Hindlimb muscle (tissue), 1 donor: Measurements from ENCODE around the gene PNPLA2. TPM values are rescaled to one million over a fixed set of nuclear protein-coding genes. Genes with fewer than 3 reads are reported as not detected.

Source experiments
- DNase-seq: peaks from one replicate; pipeline ENCODE4 v3.0.0-alpha.2; 2013
- polyA plus RNA-seq: library from polyadenylated mRNA; unstranded; fragments of 120-200 nt; gene quantifications from one replicate; pipeline ENCODE4 v1.2.1, GENCODE V29; 2013; ENCODE audit not compliant: insufficient read length

Gene PNPLA2
- polyA plus RNA-seq, 1 donor = 47.9 TPM

GRCh38 chr11:844693-845644 lies 26.3 kb downstream of the PNPLA2 start:
- DNase-seq = peak; percentile 93

DNA sequence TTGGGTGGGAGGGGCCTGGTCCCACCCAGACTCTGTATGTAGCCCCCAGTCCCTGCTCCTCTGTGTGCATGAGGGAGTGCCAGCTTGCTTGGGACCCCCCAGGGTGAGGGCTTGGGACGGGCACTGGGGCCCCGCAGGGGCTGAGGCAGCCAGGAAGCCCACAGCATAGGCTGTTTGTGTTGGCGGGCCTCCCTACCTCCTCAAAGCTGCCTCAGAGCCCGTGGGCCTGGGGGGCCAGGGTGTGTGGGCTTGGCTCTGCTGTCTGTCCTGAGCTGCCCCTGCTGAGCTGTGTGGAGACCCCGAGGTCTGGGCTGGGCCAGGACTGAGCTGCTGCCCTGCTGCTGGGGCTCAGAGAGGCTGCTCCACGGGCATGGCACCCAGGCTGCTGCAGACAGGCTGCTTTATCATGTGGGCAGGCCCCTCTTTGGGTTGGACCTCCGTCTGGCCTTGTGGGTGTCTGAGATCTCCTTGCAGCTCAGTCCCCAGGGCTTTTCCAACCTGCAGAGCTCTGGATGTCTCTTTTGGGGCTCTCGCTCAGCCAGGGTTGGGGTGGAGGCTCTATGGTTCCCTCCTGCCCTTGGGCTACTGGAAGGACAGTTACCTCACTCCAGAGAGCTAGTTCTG lies 27.3 kb downstream of the PNPLA2 start:
- no peak for DNase-seq

DNA sequence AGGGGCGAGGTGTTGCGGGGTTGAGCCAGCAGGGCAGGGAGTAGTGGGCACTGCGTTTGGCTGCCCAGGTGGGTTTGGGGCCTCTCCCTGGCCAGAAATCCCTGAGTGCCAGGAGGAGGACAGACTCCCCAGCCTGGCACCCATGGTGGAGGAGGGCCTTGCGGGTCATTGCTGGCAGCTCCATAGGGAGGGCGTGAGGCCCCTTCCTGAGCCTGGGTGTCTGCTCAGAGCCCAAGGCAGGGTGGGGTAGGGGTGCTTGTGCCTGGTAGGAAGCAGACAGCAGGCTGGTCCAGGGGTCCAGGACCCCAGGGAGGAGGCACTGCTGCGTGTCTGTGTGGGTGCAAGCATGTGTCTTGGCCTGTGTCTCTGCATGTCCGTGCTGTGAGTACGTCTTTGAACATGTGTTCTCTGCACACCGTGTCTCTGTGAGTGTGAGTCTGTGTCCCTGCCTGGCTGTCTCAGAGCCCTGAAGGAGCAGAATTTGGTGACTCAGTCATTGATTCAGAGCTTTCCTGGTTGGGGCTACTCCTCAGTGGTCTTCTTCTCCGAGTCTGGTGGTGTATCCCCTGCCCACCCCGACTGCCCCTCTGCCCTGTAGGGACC lies 27.9 kb downstream of the PNPLA2 start:
- DNase-seq = no peak

DNA sequence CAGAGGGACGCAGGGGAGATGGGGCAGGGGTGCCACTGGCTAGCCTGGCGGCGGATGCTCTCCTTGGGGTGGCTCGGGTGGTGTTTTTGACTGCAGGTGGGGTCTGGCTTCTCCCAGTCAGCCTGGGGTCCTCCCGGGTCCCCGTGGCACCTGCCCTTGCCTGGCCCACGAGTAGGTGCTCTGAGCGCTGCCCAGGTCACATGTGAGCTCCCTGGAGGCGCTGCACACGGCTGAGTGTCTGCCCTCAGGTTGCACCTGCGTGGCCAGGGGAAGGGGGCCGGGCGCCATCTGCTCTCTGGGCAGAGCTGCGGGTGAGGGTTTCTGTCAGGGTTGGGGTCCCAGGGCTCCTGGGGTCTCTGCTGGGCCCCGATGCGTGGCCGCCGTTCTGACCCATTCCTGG lies 29.2 kb downstream of the PNPLA2 start:
- DNase-seq = no peak

DNA sequence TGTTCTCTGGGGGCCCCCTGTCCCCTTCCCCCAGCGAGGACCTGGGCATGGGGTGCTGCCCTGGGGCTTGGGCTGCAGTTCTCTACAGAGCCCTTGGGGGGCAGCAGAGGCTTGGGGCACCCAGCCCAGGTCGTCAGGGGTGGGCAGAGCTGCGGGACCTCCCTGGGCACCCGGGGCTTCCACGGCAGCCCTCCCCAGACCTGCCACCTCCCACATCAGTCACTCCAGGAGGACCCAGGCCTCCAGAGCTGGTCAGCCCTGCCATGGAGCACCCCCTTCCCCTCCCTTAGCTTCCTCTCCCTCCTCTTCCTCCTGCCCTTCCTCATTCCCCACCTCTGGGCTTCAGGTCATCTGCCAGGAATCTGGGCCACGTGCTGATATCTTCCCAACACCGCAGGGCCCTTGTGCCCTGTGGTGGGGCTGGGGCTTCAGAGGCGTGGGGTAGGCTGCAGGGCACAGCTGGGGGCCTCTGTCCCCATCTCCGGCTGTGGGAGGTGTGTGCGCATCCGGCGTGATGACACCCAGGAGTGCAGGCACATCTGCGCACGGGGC lies 29.7 kb downstream of the PNPLA2 start:
- DNase-seq = no peak

DNA sequence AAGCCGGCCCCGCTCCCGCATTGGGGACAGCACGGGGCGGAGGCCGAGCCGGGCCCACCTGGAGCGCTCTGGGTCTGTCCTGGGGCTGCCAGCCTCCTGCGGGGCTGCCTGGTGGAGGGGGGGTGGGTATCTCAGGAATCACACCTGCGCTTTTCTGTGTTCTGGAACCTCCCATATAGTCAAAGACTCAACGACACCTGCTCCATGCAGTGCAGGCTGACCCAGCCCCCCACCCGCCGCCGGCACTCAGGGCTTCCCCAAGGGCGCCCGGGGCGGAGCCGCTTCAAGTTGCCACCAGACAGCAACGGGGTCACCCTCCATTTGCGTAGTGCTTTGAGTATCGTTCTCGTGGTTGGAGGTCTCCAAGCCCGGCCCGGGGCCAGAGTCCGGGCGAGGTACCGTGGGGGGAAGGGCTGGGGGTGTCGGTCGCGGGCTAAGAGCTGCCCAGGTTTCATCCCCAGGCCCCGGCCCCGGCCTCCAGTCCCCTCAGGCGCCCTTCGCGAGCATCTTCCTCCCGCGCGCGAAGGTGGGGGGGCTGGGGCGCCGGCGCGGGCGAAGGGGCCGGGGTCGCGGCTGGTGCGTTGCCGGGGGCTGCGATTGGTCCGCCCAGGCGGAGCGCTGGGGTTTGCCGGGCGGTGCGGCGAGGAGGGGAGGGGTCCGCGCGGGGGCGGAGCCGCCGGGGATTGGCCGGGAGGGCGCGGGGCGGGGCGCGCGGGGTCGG lies 30.6 kb downstream of the PNPLA2 start:
- no peak for DNase-seq

- no peak for DNase-seq
These were observed 31.4 kb downstream of the PNPLA2 start for GRCh38 chr11:849951-850774.

DNA sequence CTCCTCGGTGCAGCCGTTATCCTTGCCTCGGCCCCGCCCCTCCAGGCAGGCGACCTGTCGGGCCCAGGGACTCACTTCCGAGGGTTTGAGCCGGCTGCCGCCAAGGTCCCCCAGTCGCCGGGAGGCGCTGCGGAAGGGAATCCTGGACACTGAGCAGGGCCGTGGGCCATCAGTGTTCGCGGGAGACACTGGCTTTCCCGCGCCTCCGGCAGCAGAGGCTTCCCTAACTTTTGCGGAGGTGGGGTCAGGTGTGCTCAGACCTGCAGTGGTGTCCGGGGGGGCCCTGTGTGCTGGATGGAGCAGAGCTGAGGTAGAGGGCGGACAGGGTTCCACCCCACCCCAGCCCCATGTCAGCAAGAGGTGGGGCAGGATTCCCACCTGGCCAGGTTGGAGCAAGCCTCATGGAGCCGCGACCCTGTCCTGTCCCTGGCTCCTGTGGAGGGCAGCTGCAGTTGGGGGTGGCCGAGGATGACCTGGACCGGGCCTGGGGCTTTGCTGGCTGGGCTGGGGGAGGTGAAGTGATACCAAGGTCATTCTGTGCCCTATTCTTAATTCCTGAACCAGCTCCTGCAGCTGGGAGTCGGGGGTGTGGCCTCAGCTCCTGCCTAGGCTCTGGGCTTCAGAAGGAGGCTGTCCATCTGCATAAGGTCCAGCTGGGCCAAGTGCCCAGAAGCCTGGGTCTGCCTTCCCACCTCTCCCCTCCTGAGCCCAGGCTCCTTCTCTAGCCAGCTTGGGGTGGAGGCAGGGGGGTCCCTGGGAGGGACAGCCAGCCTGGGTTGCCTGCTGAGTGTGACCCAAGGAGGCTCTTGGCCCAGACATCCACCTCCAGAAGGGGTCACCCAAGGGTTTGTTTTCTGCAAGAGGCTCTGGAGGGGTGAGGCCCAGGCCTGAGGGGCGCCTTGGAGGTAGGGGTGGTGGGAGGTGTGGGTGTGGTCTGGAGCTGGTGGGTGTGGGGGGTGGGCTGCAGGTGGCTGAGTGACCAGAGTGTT lies 32.4 kb downstream of the PNPLA2 start:
- DNase-seq = no peak

GRCh38 chr11:852762-853161 lies 34.0 kb downstream of the PNPLA2 start:
- DNase-seq = no peak

GRCh38 chr11:853682-854448 lies 35.2 kb downstream of the PNPLA2 start:
- DNase-seq = no peak

DNA sequence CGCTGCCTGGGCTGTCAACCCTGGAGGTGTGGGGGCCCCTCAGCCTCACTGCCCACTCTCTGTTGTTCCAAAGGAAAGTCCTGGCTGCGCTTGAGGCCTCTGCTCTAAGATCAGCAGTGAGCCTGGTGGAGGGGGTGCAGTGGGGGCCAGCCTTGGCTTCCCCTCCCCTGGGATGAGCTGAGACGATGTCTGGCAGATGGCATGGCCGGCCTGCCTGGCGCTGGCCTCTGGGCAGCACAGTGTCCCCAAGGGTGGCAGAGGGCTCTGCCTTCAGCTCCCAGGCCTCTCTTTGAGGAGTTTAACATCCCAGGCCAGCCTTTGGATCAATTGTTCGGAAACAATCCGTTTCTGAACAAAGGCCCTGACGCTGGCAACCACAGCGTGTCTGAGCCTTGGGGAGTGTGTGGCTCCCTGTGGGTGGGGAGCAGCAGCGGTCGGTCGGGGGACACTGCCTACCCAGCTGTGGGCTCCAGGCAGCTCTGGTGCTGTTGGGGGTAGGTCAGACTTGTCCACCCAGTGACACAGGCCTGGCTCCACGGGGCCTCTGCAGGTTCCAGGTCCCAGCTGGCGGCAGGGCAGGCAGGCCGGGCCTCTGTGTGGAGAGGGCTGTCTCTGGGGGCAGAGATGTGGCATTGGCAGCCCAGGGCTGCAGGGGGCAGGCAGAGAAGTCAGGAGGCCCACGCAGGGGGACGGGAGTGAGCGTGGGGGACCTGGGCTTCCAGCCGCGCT lies 36.1 kb downstream of the PNPLA2 start:
- no peak for DNase-seq

DNA sequence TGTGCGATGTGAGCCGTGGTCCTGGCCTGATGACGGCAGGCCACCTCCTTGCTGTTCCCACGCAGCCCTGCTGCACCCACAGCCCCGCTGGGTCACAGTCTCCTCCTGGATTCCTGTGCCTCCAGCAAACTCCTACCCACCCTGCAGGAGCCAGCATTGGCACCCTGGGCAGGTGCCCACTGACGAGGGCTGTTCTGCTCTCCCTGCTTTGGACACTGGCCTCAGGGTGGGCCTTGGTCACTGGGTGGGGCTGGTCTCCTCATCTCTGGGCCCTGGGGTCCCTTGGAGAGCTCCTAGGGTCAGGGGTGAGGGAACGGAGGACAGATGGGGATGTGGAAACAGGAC lies 36.6 kb downstream of the PNPLA2 start:
- no peak for DNase-seq

DNA sequence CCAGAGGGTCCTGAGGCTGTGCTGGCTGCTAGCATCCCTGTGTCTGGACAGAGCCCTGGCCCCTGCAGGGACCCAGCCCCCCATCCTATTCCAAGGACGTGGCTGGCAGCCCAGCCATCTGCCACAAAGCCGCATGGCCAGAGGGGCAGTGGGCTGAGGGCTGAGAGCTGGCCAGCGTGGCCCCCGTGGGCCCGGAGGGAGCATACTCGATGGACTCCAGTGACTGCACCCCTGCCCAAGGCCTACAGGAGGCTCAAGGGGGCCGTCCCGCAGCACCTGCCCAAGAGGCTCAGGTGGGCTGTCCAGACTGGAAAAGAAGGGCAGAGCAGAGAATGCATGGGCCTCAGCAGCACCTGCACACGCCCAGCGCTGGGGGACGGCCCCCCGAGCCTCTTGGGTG lies 37.1 kb downstream of the PNPLA2 start:
- DNase-seq = no peak

DNA sequence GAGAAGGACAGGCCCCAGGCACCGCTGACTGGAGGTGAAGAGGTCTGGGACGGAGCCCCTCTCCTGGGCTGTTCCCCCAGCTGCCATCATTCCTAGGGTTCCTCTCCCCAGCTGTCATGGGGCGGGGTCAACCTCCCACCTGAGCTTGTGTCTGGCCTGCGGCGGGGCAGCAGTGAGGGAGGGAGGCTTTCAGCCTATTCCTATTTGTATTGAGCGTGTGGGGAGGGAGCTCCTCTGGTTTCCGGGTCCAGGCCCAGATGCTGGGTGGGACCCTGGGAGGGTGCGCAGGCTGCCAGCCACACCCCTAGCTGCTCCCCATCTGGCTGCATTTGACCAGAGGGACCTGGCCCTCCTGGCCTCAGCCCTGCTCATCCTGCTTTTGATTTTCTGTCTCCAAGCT lies 37.7 kb downstream of the PNPLA2 start:
- no peak for DNase-seq

- DNase-seq = no peak
These were observed 39.5 kb downstream of the PNPLA2 start for GRCh38 chr11:858053-858761.

DNA sequence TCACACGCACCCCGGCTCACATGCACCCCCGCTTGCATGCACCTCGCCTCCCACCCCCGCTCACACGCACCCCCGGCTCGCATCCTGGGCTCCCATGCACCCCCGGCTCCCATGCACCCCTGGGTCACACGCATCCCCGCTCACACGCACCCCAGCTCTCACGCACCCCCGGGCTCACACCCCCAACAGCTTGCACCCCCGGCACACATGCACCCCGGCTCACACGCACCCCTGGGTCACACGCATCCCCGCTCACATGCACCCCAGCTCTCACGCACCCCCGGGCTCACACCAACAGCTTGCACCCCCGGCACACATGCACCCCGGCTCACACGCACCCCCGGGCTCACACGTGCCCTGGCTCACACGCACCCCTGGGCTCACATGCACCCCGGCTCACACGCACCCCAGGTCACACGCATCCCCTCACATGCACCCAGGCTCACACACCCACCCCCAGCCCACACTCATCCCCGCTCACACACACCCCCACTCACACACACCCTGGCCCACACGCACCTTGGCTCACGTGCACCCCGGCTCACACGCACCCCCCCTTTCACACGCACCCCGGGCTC lies 40.1 kb downstream of the PNPLA2 start:
- DNase-seq = no peak

GRCh38 chr11:859394-860131 lies 40.8 kb downstream of the PNPLA2 start:
- DNase-seq = peak; percentile 80
